Inflammatory macrophage (primary cell): ENCODE data around the gene SCGB1C2.
"Not testable (repeated sequence)": the region's sequence is repeated elsewhere in the genome, so short reads cannot be mapped to it uniquely, and the experiment has no call there.

Experiments used
- DNase-seq, 2 donors: peaks; one replicate each; pipeline ENCODE4 v3.0.0-alpha.2; 2020 to 2022
- total RNA-seq, 18 experiments: gene quantifications; one replicate each; lab custom pipeline; 2026; ENCODE audit warnings: mixed read lengths in 6 of 18, inconsistent platforms in 2 of 18; lab: John Stamatoyannopoulos, UW

The SCGB1C2 gene
- total RNA-seq = 0 reads per million in 18 experiments

- DNase-seq = not testable (repeated sequence)
Observed at GRCh38 chr17:137166-137807, at the start of gene SCGB1C2. Gene SCGB1C2, plus strand, starts transcription at chr17:137569. Its CDS starts 22 bp downstream, at chr17:137591.

DNA sequence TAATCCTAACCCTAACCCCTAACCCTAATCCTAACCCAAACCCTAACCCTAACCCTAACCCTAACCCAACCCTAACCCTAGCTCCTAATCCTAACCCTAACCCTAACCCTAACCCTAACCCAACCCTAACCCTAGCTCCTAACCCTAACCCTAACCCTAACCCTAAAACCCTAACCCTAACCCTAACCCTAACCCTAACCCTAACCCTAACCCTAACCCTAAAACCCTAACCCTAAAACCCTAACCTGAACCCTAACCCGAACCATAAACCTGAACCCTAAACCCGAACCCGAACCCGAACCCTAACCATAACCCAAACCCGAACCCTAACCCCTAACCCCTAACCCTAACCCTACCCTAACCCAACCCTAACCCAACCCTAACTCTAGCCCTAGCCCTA is 24.3 kb upstream of the SCGB1C2 start:
- DNase-seq = peak in 1 of 2 donors; percentile 2

- DNase-seq = not testable (repeated sequence)
Observed at GRCh38 chr17:118339-118917, 18.9 kb upstream of the SCGB1C2 start.

- DNase-seq = not testable (repeated sequence)
Observed at GRCh38 chr17:133932-134331, 3.4 kb upstream of the SCGB1C2 start.

- DNase-seq = not testable (repeated sequence)
Observed at GRCh38 chr17:134332-134785, 3.0 kb upstream of the SCGB1C2 start.

DNA sequence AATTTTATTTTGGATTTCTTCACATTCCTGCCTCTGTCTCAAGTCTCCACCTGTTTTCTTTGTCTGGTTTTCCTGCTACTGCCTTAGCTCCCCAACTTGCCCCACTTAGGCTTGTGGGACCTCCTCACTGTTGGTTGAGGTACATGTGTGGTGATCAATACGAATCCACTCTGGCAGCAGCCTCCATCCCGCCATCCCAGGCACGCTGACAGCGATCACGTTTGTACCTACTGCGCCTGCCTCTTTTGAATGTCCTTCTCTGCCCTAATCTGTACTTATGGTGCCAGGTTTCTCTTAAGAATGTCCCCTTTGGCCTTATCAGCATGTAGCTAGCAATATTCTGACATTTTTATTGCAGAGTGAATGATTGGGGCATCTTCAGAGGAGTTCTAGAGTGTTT is 2.3 kb upstream of the SCGB1C2 start:
- DNase-seq = not testable (repeated sequence)

DNA sequence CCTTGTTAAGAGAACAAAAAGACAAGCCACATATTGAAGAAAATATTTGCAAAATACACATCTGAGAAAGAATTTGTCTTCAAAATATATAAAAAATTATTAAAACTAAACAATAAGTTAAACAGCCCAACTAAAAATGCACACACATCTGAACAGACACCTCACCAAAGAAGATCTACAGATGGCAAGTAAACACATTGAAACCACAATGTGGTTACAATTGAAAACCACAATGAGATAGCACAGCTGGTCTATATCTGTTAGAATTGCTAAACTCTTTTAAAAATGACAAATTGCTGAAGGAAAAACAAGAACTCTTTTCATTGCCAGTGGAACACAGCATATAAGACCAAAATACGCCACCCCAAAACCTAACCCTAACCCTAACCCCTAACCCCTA is 1.5 kb upstream of the SCGB1C2 start:
- not testable (repeated sequence) for DNase-seq

DNA sequence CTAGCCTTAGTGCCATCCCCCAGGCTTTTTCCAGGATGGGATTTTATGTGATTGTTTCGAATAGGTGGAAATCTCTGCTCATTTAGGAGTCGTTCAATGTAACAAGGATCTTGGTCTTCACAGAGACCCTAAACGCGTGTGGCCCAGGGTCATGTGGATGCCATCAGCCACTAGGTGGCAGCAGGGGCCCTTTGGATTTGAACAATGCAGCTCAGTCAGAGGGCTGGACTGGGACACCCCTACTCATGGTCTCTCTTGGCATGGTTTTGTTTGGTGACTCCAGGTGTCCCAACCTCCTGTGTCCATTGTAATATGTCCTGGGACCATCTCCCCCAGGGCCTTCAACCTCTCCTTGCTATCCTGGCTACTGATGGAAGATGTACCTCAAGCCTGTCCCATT is 838 bp upstream of the SCGB1C2 start:
- not testable (repeated sequence) for DNase-seq

DNA sequence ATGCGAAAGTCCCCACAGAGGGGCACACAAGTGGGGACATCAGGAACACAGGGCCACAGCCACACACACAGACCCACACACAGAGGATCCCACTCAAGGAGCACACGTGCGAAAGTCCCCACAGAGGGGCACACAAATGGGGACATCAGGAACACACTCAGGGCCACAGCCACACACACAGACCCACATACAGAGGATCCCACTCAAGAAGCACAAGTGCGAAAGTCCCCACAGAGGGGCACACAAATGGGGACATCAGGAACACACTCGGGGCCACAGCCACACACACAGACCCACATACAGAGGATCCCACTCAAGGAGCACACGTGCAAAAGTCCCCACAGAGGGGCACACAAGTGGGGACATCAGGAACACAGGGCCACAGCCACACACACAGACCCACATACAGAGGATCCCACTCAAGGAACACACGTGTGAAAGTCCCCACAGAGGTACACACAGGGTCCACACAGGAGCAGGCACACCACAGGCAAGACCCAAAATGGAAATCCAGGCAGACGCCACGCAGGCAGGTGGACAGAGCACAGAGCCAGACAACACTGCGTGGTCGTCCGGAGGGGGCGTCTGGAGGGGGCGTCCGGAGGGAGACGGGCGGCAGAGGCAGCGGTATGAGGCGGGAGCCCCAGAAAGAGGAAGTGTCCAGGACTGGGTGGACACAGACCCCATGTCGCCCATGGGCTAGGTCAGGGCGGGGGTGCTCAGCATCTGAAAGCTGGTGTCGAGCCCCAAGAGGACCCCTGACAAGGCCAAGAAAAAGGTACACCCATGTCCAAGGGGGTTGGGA is 2.2 kb downstream of the SCGB1C2 start:
- not testable (repeated sequence) for DNase-seq

DNA sequence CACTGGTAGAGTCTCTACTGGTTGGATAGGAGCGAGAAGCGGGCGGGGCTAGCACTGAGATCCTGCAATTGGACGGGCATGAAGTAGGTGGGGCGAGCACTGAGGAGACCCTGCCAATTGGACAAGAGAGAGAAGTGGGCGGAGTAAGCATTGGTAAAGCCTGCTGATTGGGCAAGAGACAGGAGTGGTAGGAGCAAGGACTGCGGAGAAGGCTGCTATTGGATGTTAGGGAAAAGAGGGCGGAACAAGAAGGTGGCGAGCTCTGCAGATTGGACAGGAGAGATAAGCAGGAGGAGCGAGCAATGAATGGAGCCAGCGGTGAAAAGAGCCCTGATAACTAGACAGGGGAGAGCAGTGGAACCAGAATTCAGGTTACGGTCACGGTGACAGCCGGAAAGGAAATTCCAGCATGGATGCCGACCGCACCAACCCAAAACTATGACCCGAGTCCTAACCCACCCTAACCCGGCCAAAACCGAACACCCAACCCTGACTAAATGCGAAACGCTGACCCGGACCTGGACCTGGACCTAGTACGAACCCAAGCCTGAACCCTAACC is 4.8 kb downstream of the SCGB1C2 start:
- peak in 1 of 2 donors; percentile 6 for DNase-seq

GRCh38 chr17:142876-143784 is 5.8 kb downstream of the SCGB1C2 start:
- no peak for DNase-seq

- DNase-seq = peak; percentile 80
Observed at GRCh38 chr17:143785-144281, 6.5 kb downstream of the SCGB1C2 start.

DNA sequence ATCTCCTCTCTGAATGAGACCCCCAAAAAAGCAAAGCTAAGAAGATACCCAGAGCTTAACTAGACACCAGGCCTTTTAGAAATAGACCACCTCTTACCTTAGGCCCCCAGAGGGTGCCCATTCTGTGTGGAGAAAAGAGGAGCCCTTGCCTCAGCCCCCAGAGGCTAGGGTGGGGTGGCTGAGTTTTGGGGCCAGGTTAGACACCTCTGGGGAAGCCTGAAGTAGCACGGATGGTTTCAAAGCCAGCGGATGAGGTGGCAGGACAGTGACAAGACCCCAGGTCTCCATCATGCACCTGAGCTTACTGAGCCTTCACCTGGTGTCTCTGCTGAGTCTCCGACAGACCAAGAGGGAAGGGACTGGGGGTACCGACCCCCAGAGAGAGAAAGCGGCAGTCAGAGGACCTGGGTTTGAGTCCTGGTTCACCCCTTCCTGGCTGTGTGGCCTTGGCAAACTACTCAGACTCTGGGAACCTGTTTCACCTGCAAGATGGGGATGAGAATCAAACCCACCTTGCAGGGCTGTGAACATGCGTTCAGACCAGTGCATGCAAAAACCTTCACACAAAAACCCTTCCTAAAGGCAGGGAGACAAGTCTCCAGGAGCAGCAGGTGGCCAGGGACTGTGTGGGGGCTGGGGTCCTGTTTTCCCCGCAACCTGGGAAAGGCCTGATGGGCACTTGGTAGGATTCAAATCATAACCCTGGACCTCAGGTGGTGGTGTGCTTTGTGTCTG is 7.7 kb downstream of the SCGB1C2 start:
- DNase-seq = no peak

- DNase-seq = no peak
Observed at GRCh38 chr17:145671-146541, 8.5 kb downstream of the SCGB1C2 start.

DNA sequence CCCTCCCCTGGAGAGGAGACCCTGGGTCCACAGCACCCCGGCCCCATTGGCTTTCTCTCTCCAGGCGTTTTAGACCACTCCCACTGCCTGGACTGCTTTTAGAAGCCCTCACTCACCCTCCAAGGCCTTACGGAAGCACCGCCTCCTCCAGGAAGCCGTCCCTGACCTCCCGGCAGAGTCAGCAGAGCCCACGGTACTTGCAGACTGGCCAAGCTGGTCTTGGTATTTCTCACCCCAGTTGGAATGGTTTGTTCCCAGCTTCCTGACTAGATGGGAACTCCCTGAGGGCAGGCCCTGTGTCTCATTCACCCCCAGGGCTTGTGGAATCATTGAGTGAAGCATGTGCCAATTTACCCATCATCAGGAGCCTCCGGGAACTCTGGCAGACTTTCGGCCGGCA is 9.2 kb downstream of the SCGB1C2 start:
- no peak for DNase-seq

- DNase-seq = no peak
Observed at GRCh38 chr17:146983-147761, 9.8 kb downstream of the SCGB1C2 start.

GRCh38 chr17:147796-148740 is 10.7 kb downstream of the SCGB1C2 start:
- no peak for DNase-seq

GRCh38 chr17:148757-149156 is 11.4 kb downstream of the SCGB1C2 start:
- no peak for DNase-seq
